HG02981 (cell line): ENCODE data around the gene HS6ST3.

Experiments used
- ATAC-seq: cut with Tn5 transposase; IDR thresholded peaks from one replicate; pipeline ENCODE4 v1.9.1; 2021; ENCODE audit warnings: mild to moderate bottlenecking, moderate library complexity; ENCODE audit not compliant: unreplicated experiment

Gene HS6ST3

GRCh38 chr13:96636001-96636709 is 546.2 kb downstream of the HS6ST3 start:
- ATAC-seq: no peak

- no peak for ATAC-seq
Observed at GRCh38 chr13:96637039-96637438, 547.1 kb downstream of the HS6ST3 start.

- ATAC-seq: no peak
Observed at GRCh38 chr13:96646101-96646500, 556.2 kb downstream of the HS6ST3 start.

- ATAC-seq: no peak
Observed at GRCh38 chr13:96646515-96647211, 556.8 kb downstream of the HS6ST3 start.

GRCh38 chr13:96650301-96650886 is 560.5 kb downstream of the HS6ST3 start:
- ATAC-seq: peak; percentile 84

- no peak for ATAC-seq
Observed at GRCh38 chr13:96651598-96651997, 561.7 kb downstream of the HS6ST3 start.

GRCh38 chr13:96652506-96652905 is 562.6 kb downstream of the HS6ST3 start:
- no peak for ATAC-seq

- ATAC-seq: no peak
Observed at GRCh38 chr13:96661612-96662011, 571.7 kb downstream of the HS6ST3 start.

DNA sequence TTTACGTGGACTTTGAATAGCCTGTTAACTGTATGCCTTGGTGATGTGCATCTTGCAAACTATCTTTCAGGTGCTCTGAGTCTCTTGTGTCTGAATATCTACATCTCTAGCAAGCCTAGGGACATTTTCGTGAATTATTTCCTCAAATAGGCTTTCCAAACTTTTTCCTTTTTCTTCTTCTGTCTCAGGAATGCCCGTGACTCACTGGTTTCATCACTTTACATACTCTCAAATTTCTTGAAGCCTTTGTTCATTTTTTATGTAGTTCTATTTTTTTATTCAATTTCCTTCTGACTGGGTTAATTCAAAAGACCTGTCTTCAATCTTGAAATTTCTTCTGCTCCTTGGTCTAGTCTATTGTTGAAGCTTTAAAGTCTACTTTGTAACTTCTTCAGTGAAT is 572.1 kb downstream of the HS6ST3 start:
- ATAC-seq: no peak

DNA sequence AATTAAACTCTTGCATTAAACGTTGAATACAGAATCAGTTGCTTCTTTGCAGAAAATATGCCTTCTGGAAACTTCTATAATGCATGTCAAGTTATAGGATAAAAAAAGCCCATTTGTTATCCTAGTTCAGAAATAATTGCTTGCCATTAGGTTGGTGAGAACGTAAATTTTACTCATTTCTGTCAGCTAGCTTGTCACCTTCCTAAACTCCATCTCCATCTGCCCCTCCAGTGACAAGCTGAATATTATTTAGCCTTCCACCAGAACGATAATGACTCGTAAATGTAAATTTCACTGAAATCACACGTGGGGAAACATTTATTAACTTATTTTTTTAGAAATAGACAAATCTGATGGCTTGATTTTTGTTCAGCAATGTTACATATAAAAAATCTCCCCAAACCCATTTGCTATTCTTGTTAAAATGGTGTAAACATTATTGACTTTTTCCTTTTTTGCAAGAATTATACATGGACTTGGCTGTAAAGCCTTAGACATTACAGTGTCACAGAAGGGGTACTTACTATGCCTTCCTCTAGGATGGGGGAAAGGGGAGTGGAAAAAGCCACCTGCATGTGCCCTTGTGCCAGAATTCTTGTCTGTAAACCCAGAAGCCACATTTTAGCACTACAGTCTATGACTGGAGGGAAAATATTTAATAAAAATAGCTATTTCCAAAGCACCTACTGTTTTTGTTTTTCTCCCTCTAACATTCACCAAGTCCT is 577.5 kb downstream of the HS6ST3 start:
- ATAC-seq: no peak

DNA sequence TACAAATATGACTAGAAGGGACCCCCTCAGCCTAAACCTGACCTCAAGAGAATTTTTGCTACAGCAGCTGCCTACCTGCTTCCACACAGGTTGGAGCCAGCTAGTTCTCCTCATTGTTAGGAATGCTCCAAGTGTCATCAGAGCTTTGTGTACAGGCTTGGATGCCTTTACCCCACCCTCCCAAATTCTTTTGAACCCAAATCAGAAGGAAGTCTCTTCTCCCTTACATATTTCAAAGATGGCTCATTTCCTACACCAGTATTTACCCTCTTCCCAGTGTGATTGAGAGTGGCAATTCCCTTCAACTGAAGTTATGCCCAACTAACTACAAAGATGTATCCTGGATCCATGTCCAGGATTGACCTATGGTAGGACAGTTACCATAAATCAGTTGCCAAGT is 581.2 kb downstream of the HS6ST3 start:
- ATAC-seq: no peak

GRCh38 chr13:96672016-96672415 is 582.1 kb downstream of the HS6ST3 start:
- ATAC-seq: no peak

- no peak for ATAC-seq
Observed at GRCh38 chr13:96673825-96674224, 583.9 kb downstream of the HS6ST3 start.

GRCh38 chr13:96677029-96677428 is 587.1 kb downstream of the HS6ST3 start:
- no peak for ATAC-seq

- no peak for ATAC-seq
Observed at GRCh38 chr13:96678801-96679200, 588.9 kb downstream of the HS6ST3 start.

GRCh38 chr13:96680898-96681297 is 591.0 kb downstream of the HS6ST3 start:
- no peak for ATAC-seq

- no peak for ATAC-seq
Observed at GRCh38 chr13:96681766-96682165, 591.9 kb downstream of the HS6ST3 start.

- ATAC-seq: no peak
Observed at GRCh38 chr13:96684469-96684868, 594.6 kb downstream of the HS6ST3 start.

GRCh38 chr13:96684907-96685306 is 595.0 kb downstream of the HS6ST3 start:
- ATAC-seq: no peak

DNA sequence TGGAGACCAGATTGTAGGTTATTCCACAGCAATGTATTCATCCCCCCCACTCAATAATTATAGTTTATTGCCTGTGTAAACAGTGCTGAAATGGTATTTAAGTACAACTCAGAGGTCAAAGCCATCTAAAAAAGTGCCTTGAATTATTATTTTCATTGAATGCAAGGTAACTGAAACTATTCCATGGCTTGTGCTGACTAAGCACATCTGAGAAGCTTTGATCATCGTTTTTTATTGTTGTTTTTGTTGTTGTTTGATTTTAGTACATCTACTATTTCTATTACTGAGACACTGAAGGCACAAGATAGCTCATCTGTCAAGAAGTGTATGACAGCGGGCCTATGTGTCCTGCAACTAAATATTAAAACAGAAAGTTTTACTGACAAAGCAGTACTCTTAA is 596.4 kb downstream of the HS6ST3 start:
- ATAC-seq: no peak

GRCh38 chr13:96687191-96687590 is 597.3 kb downstream of the HS6ST3 start:
- ATAC-seq: no peak

DNA sequence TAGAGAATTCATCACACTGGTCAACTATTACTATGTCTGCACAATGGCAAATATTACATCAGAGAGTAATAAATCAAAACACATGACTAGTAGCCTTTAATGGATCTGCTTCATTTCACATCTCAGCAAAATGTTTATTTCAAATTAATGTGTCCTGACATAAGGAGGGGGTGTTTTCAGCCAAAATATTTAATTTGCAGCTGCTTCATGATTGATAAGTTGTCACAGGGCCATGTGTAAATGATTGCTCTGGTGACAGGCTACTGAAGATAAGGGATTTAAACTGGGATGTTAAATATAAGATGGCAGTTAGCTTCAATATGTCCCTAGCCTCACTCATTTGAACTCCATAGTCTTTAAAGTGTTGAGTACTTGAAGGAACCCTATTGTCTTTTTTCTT is 601.1 kb downstream of the HS6ST3 start:
- no peak for ATAC-seq
